ENCODE measurements around the gene PREX1. TPM values are rescaled to one million over a fixed set of nuclear protein-coding genes. Genes with fewer than 3 reads are reported as not detected.
A peak's percentile ranks its signal among the peaks of the same experiment; 100 is the strongest.

Gene PREX1
- total and polyA plus RNA-seq, 8 donors, result 5.2 to 25.2 (median 16.6) TPM

GRCh38 chr20:48722737-48723191, 105.0 kb downstream of the PREX1 start:
- Histone ChIP-seq H3K4me3 (peak overlapping the region in 1 of 4 donors; percentile 8), H3K9me3 (peaks cover 0 to 9% (median 0%) of the 10 kb centered on the region in 4 donors), H3K36me3 (peaks cover 0 to 13% (median 5%) of the 10 kb centered on the region in 4 donors), H3K27ac (peak overlapping the region; percentile 72 to 90 (median 82)), H3K4me1 (peaks cover 36 to 70% (median 46%) of the 10 kb centered on the region in 4 donors), H3K27me3 (no peaks in the 10 kb centered on the region)
- DNase-seq, result peak; percentile 72 to 74
- no peak for TF ChIP-seq EP300 (IDR thresholded peaks at IDR 0.05)
- TF ChIP-seq POLR2A (IDR thresholded peaks at IDR 0.05), result no peak
- no peak for TF ChIP-seq CTCF (IDR thresholded peaks at IDR 0.05)
- TF ChIP-seq POLR2AphosphoS5 (IDR thresholded peaks at IDR 0.05), result peak in 1 of 3 donors; percentile 78
- intact Hi-C loops (cut with DNase I; ENCODE audit: low total_unique reads), result no loop called here
- WGBS, 5 donors, result 15 to 32% (median 24%) methylated on average over 4 to 8 of the region's 8 CpGs

- intact Hi-C loops (cut with DNase I; ENCODE audit: low total_unique reads), result no loop called here
- TF ChIP-seq POLR2AphosphoS5 (IDR thresholded peaks at IDR 0.05) (peak in 2 of 3 donors; percentile 36 to 43), CTCF (IDR thresholded peaks at IDR 0.05) (no peak), EP300 (IDR thresholded peaks at IDR 0.05) (no peak), POLR2A (IDR thresholded peaks at IDR 0.05) (no peak)
- DNase-seq, result peak; percentile 38 to 47
- Histone ChIP-seq H3K4me1 (peaks cover 36 to 76% (median 47%) of the 10 kb centered on the region in 4 donors), H3K36me3 (peaks cover 0 to 13% (median 5%) of the 10 kb centered on the region in 4 donors), H3K9me3 (peaks cover 0 to 9% (median 0%) of the 10 kb centered on the region in 4 donors), H3K4me3 (no peak overlapping the region), H3K27me3 (no peaks in the 10 kb centered on the region), H3K27ac (peak overlapping the region; percentile 72 to 90 (median 82))
- WGBS, 5 donors, result 49 to 62% (median 55%) methylated on average over 14 of the region's 14 CpGs
These were observed 105.6 kb downstream of the PREX1 start for GRCh38 chr20:48722002-48722731.

GRCh38 chr20:48721324-48722001, 106.3 kb downstream of the PREX1 start:
- 61 to 83% (median 79%) methylated on average over 9 of the region's 9 CpGs for WGBS, 5 donors
- peaks cover 36 to 83% (median 47%) of the 10 kb centered on the region in 4 donors for H3K4me1 ChIP-seq
- peak overlapping the region; percentile 22 to 90 (median 82) for H3K27ac ChIP-seq
- TF ChIP-seq POLR2AphosphoS5 (IDR thresholded peaks at IDR 0.05) (no peak), POLR2A (IDR thresholded peaks at IDR 0.05) (no peak), CTCF (IDR thresholded peaks at IDR 0.05) (no peak), EP300 (IDR thresholded peaks at IDR 0.05) (no peak)
- H3K4me3 ChIP-seq, result no peak overlapping the region
- DNase-seq, result no peak
- intact Hi-C loops (cut with DNase I; ENCODE audit: low total_unique reads), result no loop called here
- H3K9me3 ChIP-seq, result peaks cover 0 to 9% (median 0%) of the 10 kb centered on the region in 4 donors
- H3K36me3 ChIP-seq, result peaks cover 0 to 13% (median 5%) of the 10 kb centered on the region in 4 donors
- no peaks in the 10 kb centered on the region for H3K27me3 ChIP-seq

GRCh38 chr20:48720256-48720985, 107.4 kb downstream of the PREX1 start:
- TF ChIP-seq POLR2A (IDR thresholded peaks at IDR 0.05) (no peak), POLR2AphosphoS5 (IDR thresholded peaks at IDR 0.05) (no peak), EP300 (IDR thresholded peaks at IDR 0.05) (no peak), CTCF (IDR thresholded peaks at IDR 0.05) (no peak)
- H3K4me3 ChIP-seq, result no peak overlapping the region
- intact Hi-C loops (cut with DNase I; ENCODE audit: low total_unique reads), result no loop called here
- peaks cover 0 to 4% (median 2%) of the 10 kb centered on the region in 4 donors for H3K36me3 ChIP-seq
- no peaks in the 10 kb centered on the region for H3K27me3 ChIP-seq
- H3K4me1 ChIP-seq, result peaks cover 36 to 76% (median 44%) of the 10 kb centered on the region in 4 donors
- WGBS, 5 donors, result 77 to 94% (median 86%) methylated on average over 11 to 13 of the region's 13 CpGs
- peaks cover 0 to 9% (median 0%) of the 10 kb centered on the region in 4 donors for H3K9me3 ChIP-seq
- H3K27ac ChIP-seq, result peak overlapping the region in 3 of 5 donors; percentile 6 to 90 (median 82)
- no peak for DNase-seq
